ENCODE measurements around the gene TPCN1. TPM values are rescaled to one million over a fixed set of nuclear protein-coding genes. Genes with fewer than 3 reads are reported as not detected.

TPCN1 gene
- total RNA-seq, 2 donors from 2014 or later, result 84.1 to 93.5 TPM

GRCh38 chr12:113332688-113333417 is 111.6 kb downstream of the TPCN1 start:
- DNase-seq (ENCODE audit: low spot score), result no peak
- peak overlapping the region; percentile 90 for H3K4me3 ChIP-seq
- TF ChIP-seq CTCF (IDR thresholded peaks at IDR 0.05), result no peak

GRCh38 chr12:113333418-113333750 is 112.1 kb downstream of the TPCN1 start:
- TF ChIP-seq CTCF (IDR thresholded peaks at IDR 0.05), result no peak
- H3K4me1 ChIP-seq (ENCODE audit: control insufficient read depth in 1 of 2, low read depth in 2 of 2), result peaks cover 5 to 30% of the 10 kb centered on the region in 2 donors
- H3K36me3 ChIP-seq, result peaks cover 4% of the 10 kb centered on the region
- DNase-seq (ENCODE audit: low spot score) (no peak), ATAC-seq (ENCODE audit: insufficient number of reproducible peaks, low FRiP score, low read depth) (no peak)
- H3K27ac ChIP-seq, result no peak overlapping the region
- no peaks in the 10 kb centered on the region for H3K27me3 ChIP-seq (replicated peaks; ENCODE audit: insufficient read depth)
- no peaks in the 10 kb centered on the region for H3K9me3 ChIP-seq
- H3K4me3 ChIP-seq, result peak overlapping the region; percentile 90

More at GRCh38 chr12:113332688-113333417, 111.6 kb downstream of the TPCN1 start:
- Histone ChIP-seq H3K9me3 (no peaks in the 10 kb centered on the region), H3K27me3 (replicated peaks; ENCODE audit: insufficient read depth) (no peaks in the 10 kb centered on the region), H3K4me1 (ENCODE audit: control insufficient read depth in 1 of 2, low read depth in 2 of 2) (peaks cover 5 to 30% of the 10 kb centered on the region in 2 donors), H3K27ac (no peak overlapping the region), H3K36me3 (peaks cover 4% of the 10 kb centered on the region)
- ATAC-seq (ENCODE audit: insufficient number of reproducible peaks, low FRiP score, low read depth), result no peak

- no peak for DNase-seq (ENCODE audit: low spot score)
Observed at GRCh38 chr12:113333877-113334785, 112.9 kb downstream of the TPCN1 start.

GRCh38 chr12:113334786-113335539 is 113.7 kb downstream of the TPCN1 start, which contains the start of gene SLC8B1:
SLC8B1 (minus strand) TSS chr12:113335109; CDS start chr12:113332878, 2,231 bp downstream.
- Histone ChIP-seq H3K27ac (peak within 1 kb of the TSS; percentile 20 to 67), H3K36me3 (peaks cover 4% of the 10 kb centered on the region), H3K9me3 (no peaks in the 10 kb centered on the region), H3K27me3 (replicated peaks; ENCODE audit: insufficient read depth) (no peaks in the 10 kb centered on the region), H3K4me1 (ENCODE audit: control insufficient read depth in 1 of 2, low read depth in 2 of 2) (peaks cover 5 to 30% of the 10 kb centered on the region in 2 donors), H3K4me3 (peak within 1 kb of the TSS; percentile 90)
- no peak for TF ChIP-seq CTCF (IDR thresholded peaks at IDR 0.05)
- ATAC-seq (ENCODE audit: insufficient number of reproducible peaks, low FRiP score, low read depth), result peak; percentile 80
- DNase-seq (ENCODE audit: low spot score), result peak; percentile 40

More at GRCh38 chr12:113333877-113334785, 112.9 kb downstream of the TPCN1 start:
- peaks cover 4% of the 10 kb centered on the region for H3K36me3 ChIP-seq
- H3K4me1 ChIP-seq (ENCODE audit: control insufficient read depth in 1 of 2, low read depth in 2 of 2), result peaks cover 5 to 30% of the 10 kb centered on the region in 2 donors
- no peaks in the 10 kb centered on the region for H3K27me3 ChIP-seq (replicated peaks; ENCODE audit: insufficient read depth)
- no peak for TF ChIP-seq CTCF (IDR thresholded peaks at IDR 0.05)
- H3K4me3 ChIP-seq, result peak overlapping the region; percentile 90
- ATAC-seq (ENCODE audit: insufficient number of reproducible peaks, low FRiP score, low read depth), result no peak
- no peaks in the 10 kb centered on the region for H3K9me3 ChIP-seq
- peak overlapping the region; percentile 20 to 67 for H3K27ac ChIP-seq
